WTC11 (cell line): ENCODE results near the gene SPDYE16.
"Not testable (repeated sequence)": the region's sequence is repeated elsewhere in the genome, so short reads cannot be mapped to it uniquely, and the experiment has no call there.

ENCODE experiments used
- CREB1 ChIP-seq: sonication (generic); formaldehyde crosslinking; IDR thresholded peaks from 2 replicates; pipeline ENCODE4 v1.8.0; 2023; ENCODE audit warnings: mild to moderate bottlenecking, missing genetic modification reagents
- EMX1 ChIP-seq: fragments of 250-450 bp; sonication (Bioruptor Pico); IDR thresholded peaks from 2 replicates; pipeline ENCODE4 v1.8.0; 2021; ENCODE audit warnings: mild to moderate bottlenecking
- ESRRA ChIP-seq: sonication (generic); formaldehyde crosslinking; IDR thresholded peaks from 2 replicates; pipeline ENCODE4 v1.8.1; 2022; ENCODE audit warnings: mild to moderate bottlenecking, missing genetic modification reagents, borderline replicate concordance
- TF ChIP-seq, protein P1 (sequence below): sonication (generic); formaldehyde crosslinking; IDR thresholded peaks from 2 replicates; pipeline ENCODE4 v1.8.1; 2023; ENCODE audit warnings: mild to moderate bottlenecking, missing genetic modification reagents, moderate library complexity
- TF ChIP-seq, protein P2 (sequence below): fragments of 200-600 bp; IDR thresholded peaks from 2 replicates; pipeline ENCODE4 v1.8.0; 2022; ENCODE audit warnings: antibody characterized with exemption

GRCh38 chr7:76485822-76486610 is 57.1 kb downstream of the SPDYE16 start:
- not testable (repeated sequence) for TF ChIP-seq CREB1, EMX1, ESRRA (CRISPR knock-in tag)
- TF ChIP-seq, protein P1, sequence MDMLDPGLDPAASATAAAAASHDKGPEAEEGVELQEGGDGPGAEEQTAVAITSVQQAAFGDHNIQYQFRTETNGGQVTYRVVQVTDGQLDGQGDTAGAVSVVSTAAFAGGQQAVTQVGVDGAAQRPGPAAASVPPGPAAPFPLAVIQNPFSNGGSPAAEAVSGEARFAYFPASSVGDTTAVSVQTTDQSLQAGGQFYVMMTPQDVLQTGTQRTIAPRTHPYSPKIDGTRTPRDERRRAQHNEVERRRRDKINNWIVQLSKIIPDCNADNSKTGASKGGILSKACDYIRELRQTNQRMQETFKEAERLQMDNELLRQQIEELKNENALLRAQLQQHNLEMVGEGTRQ, result not testable (repeated sequence)
- TF ChIP-seq, protein P2, sequence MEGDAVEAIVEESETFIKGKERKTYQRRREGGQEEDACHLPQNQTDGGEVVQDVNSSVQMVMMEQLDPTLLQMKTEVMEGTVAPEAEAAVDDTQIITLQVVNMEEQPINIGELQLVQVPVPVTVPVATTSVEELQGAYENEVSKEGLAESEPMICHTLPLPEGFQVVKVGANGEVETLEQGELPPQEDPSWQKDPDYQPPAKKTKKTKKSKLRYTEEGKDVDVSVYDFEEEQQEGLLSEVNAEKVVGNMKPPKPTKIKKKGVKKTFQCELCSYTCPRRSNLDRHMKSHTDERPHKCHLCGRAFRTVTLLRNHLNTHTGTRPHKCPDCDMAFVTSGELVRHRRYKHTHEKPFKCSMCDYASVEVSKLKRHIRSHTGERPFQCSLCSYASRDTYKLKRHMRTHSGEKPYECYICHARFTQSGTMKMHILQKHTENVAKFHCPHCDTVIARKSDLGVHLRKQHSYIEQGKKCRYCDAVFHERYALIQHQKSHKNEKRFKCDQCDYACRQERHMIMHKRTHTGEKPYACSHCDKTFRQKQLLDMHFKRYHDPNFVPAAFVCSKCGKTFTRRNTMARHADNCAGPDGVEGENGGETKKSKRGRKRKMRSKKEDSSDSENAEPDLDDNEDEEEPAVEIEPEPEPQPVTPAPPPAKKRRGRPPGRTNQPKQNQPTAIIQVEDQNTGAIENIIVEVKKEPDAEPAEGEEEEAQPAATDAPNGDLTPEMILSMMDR, result not testable (repeated sequence)
